ENCODE results near the gene TUNAR.

The TUNAR gene

GRCh38 chr14:95875831-95876760 lies 536 bp upstream of the TUNAR start:
- DNase-seq = peak; percentile 22

- DNase-seq = no peak
Measured at GRCh38 chr14:95877633-95878032, 1.0 kb downstream of the TUNAR start.

- DNase-seq = no peak
Measured at GRCh38 chr14:95884377-95884776, 7.7 kb downstream of the TUNAR start.

GRCh38 chr14:95885278-95885677 lies 8.6 kb downstream of the TUNAR start:
- no peak for DNase-seq

- DNase-seq = no peak
Measured at GRCh38 chr14:95885866-95886265, 9.2 kb downstream of the TUNAR start.

- DNase-seq = no peak
Measured at GRCh38 chr14:95886366-95887056, 9.9 kb downstream of the TUNAR start.

GRCh38 chr14:95887351-95887750 lies 10.7 kb downstream of the TUNAR start:
- no peak for DNase-seq

GRCh38 chr14:95889236-95889979 lies 12.8 kb downstream of the TUNAR start:
- DNase-seq = no peak

- no peak for DNase-seq
Measured at GRCh38 chr14:95891742-95892141, 15.1 kb downstream of the TUNAR start.

- no peak for DNase-seq
Measured at GRCh38 chr14:95892142-95892541, 15.5 kb downstream of the TUNAR start.

GRCh38 chr14:95895720-95896119 lies 19.1 kb downstream of the TUNAR start:
- DNase-seq = no peak

- no peak for DNase-seq
Measured at GRCh38 chr14:95896498-95897135, 20.0 kb downstream of the TUNAR start.

- no peak for DNase-seq
Measured at GRCh38 chr14:95897280-95897679, 20.6 kb downstream of the TUNAR start.

- no peak for DNase-seq
Measured at GRCh38 chr14:95901054-95901453, 24.4 kb downstream of the TUNAR start.

- DNase-seq = no peak
Measured at GRCh38 chr14:95902273-95902826, 25.7 kb downstream of the TUNAR start.

GRCh38 chr14:95903165-95903564 lies 26.5 kb downstream of the TUNAR start:
- DNase-seq = no peak

GRCh38 chr14:95903616-95904107 lies 27.0 kb downstream of the TUNAR start:
- DNase-seq = no peak

- no peak for DNase-seq
Measured at GRCh38 chr14:95906591-95906990, 30.0 kb downstream of the TUNAR start.

- no peak for DNase-seq
Measured at GRCh38 chr14:95910628-95911027, 34.0 kb downstream of the TUNAR start.

- DNase-seq = no peak
Measured at GRCh38 chr14:95911456-95911855, 34.8 kb downstream of the TUNAR start.

- no peak for DNase-seq
Measured at GRCh38 chr14:95915330-95915729, 38.7 kb downstream of the TUNAR start.

GRCh38 chr14:95918466-95918865 lies 41.8 kb downstream of the TUNAR start:
- DNase-seq = no peak
